Measurements from ENCODE around the gene POM121. TPM values are rescaled to one million over a fixed set of nuclear protein-coding genes. Genes with fewer than 3 reads are reported as not detected.
"Not testable (repeated sequence)": the region's sequence is repeated elsewhere in the genome, so short reads cannot be mapped to it uniquely, and the experiment has no call there.

The POM121 gene
- 6.3 TPM for total RNA-seq
- polyA plus RNA-seq (ENCODE audit: insufficient read depth in 1 of 8, insufficient read length in 8 of 8, low replicate concordance in 1 of 8) = 10 to 100 TPM; 25.5 to 38.8 (median 31.8) TPM
- long read RNA-seq, donor 1 = 0 reads
- long read RNA-seq, donor 2 = 0 reads
- long read RNA-seq, donor 3, partial matches to known transcripts = 0 of 2 reads
- long read RNA-seq, donor 3, other reads (novel, unspliced or antisense) = 0 of 2 reads
- long read RNA-seq, donor 4, partial matches to known transcripts = 5 of 5 reads
- long read RNA-seq, donor 4, other reads (novel, unspliced or antisense) = 0 of 5 reads
- long read RNA-seq, donor 5, full-length matches to known transcripts = 2 of 11 reads
- long read RNA-seq, donor 5, partial matches to known transcripts = 9 of 11 reads
- long read RNA-seq, donor 5, other reads (novel, unspliced or antisense) = 0 of 11 reads
- long read RNA-seq, donor 6, partial matches to known transcripts = 10 of 10 reads
- long read RNA-seq, donor 6, other reads (novel, unspliced or antisense) = 0 of 10 reads
- long read RNA-seq, donor 7, partial matches to known transcripts = 5 of 5 reads
- long read RNA-seq, donor 7, other reads (novel, unspliced or antisense) = 0 of 5 reads
- long read RNA-seq, donor 8, partial matches to known transcripts = 14 of 14 reads
- long read RNA-seq, donor 8, other reads (novel, unspliced or antisense) = 0 of 14 reads
- long read RNA-seq, donor 9, partial matches to known transcripts = 6 of 6 reads
- long read RNA-seq, donor 9, other reads (novel, unspliced or antisense) = 0 of 6 reads
- long read RNA-seq, donor 10, partial matches to known transcripts = 8 of 8 reads
- long read RNA-seq, donor 10, other reads (novel, unspliced or antisense) = 0 of 8 reads
- long read RNA-seq, donor 11 = 0 reads

DNA sequence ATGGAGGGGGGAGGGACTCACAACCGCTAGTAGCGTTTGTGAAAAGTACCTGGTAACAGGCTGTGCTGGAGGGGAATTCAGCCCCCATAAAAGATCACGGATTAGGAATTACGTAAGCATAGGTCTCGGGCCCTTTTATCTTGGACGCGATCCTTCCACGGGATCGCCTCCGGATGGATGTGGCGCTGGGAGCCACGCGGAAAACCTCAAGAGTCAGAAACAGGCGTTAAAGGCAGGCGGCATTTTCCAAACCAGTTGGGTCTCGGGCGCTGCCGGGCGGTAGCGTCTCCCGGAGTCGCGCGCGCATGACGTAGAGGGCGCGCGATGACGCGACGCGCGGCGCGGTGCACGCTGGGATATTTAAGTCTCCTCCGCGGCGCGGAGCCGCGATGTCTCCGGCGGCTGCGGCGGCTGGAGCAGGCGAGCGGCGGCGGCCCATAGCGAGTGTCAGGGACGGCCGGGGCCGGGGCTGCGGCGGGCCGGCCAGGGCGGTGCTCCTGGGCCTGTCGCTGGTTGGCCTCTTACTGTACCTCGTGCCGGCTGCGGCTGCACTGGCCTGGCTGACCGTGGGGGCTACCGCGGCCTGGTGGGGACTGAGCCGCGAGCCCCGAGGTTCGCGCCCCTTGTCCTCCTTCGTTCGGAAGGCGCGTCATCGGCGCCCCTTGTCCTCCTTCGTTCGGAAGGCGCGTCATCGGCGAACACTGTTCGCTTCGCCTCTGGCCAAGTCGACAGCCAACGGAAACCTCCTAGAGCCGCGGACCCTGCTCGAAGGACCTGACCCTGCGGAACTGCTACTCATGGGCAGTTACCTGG lies at the start of gene POM121:
POM121 (plus strand) TSS at position 363 of the 813 bp plus-strand sequence; CDS start at position 390, 27 bp downstream.
- peak; percentile 94 for DNase-seq
- Histone ChIP-seq H3K27ac (ENCODE audit: low read length) (peak within 1 kb of the TSS; percentile 97), H3K36me3 (ENCODE audit: control insufficient read depth, insufficient read depth, low read length) (peaks cover 28% of the 10 kb centered on the region), H3K9me3 (replicated peaks; ENCODE audit: control insufficient read depth, low read depth, low read length) (no peaks in the 10 kb centered on the region), H3K27me3 (ENCODE audit: control insufficient read depth, insufficient read depth, low read length) (no peaks in the 10 kb centered on the region), H3K4me1 (ENCODE audit: control insufficient read depth, insufficient read depth, low read length) (peaks cover 10% of the 10 kb centered on the region), H3K4me3 (ENCODE audit: low read length) (peak within 1 kb of the TSS; percentile 96)
- whole genome bisulfite sequencing (ENCODE audit: insufficient coverage) = under 1% methylated on average over 89 of the region's 91 CpGs

DNA sequence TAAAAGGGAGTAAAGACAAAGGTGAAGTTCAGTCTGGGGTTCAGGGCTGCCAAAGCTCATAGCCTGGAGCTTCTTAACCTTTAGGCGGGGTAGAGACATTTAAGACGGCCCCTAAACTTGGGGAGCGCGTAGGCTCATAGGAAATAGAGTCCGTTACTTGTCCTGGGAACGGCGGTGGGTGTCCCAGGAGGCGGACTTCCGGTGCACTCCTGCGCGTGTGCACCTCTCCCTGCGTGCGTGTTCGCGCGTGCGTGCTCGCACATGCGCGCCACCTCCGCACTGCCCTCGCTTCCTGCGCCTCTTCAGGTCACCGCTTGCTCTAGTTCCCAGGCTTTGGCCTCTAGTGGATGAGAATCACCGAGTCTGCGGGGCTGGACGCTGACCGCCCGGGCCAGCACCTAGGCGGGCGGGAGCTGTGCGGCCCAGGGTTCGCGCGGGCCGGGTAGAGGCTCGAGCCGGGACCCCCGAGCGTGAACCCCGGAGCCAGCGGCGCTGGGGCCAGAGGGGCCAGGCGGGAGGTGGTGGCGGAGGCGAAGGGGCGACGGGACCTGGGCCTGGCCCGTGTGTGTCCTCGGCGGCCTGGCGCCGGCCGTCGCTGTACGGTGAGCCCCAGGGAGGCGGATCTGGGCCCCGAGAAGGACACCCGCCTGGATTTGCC lies 45.7 kb upstream of the POM121 start:
- H3K36me3 ChIP-seq (ENCODE audit: control insufficient read depth, insufficient read depth, low read length); H3K4me1 ChIP-seq (ENCODE audit: control insufficient read depth, insufficient read depth, low read length); H3K9me3 ChIP-seq (replicated peaks; ENCODE audit: control insufficient read depth, low read depth, low read length); H3K27me3 ChIP-seq (ENCODE audit: control insufficient read depth, insufficient read depth, low read length): not testable (repeated sequence)
- Histone ChIP-seq H3K4me3 (ENCODE audit: low read length) (peak overlapping the region; percentile 70), H3K27ac (ENCODE audit: low read length) (peak overlapping the region; percentile 89)
- peak; percentile 93 for DNase-seq
- WGBS (ENCODE audit: insufficient coverage) = 0% methylated on average over 32 of the region's 59 CpGs

DNA sequence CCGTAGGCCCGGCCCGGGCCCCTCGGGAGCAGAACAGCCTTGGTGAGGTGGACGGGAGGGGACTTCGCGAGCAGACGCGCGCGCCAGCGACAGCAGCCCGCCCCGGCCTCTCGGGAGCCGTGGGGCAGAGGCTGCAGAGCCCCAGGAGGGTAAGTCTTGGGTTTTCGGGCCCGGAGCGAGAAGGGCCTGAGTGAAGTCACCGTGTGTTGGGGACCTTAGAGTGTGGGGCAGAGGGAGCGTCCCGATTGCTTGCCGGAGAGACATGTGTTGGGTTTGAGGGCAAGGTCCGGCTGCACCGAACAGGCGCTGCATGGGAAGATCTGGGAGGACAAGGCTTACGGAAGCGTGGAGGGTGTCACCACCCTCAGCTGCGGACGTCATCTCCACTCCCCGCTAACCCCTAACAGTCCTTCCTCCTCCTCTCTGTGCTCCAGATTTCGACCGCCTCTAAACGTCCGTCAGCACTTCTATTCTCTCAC lies 45.1 kb upstream of the POM121 start:
- Histone ChIP-seq H3K27ac (ENCODE audit: low read length) (peak overlapping the region; percentile 89), H3K4me3 (ENCODE audit: low read length) (peak overlapping the region; percentile 70)
- peak; percentile 78 for DNase-seq
- H3K9me3 ChIP-seq (replicated peaks; ENCODE audit: control insufficient read depth, low read depth, low read length); H3K36me3 ChIP-seq (ENCODE audit: control insufficient read depth, insufficient read depth, low read length); H3K27me3 ChIP-seq (ENCODE audit: control insufficient read depth, insufficient read depth, low read length); H3K4me1 ChIP-seq (ENCODE audit: control insufficient read depth, insufficient read depth, low read length): not testable (repeated sequence)
- WGBS (ENCODE audit: insufficient coverage) = 0% methylated on average over 11 of the region's 35 CpGs

DNA sequence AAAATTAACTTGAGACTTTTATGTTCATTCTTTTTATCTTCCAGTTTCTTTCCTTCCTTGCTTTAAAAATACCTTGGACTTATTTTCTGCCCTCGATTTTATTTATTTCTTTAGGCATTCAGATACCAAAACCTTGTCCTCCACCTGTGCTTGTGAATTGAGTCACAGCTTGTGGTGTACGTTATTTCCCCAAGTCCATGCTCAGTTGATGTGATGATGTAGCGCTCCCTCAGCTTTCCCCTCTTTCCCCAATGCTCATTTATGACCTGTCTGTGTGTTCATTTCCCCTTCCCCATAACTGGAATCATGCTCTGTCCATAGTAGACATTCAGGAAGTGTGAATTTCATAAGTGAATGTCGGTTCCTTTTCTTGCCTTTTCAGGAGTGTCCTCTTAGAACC lies 33.1 kb upstream of the POM121 start:
- DNase-seq; H3K27me3 ChIP-seq (ENCODE audit: control insufficient read depth, insufficient read depth, low read length); H3K27ac ChIP-seq (ENCODE audit: low read length); H3K4me1 ChIP-seq (ENCODE audit: control insufficient read depth, insufficient read depth, low read length); H3K4me3 ChIP-seq (ENCODE audit: low read length); H3K9me3 ChIP-seq (replicated peaks; ENCODE audit: control insufficient read depth, low read depth, low read length): not testable (repeated sequence)
- no CpG with 5 or more reads among the region's 4 CpGs for WGBS (ENCODE audit: insufficient coverage)
- H3K36me3 ChIP-seq (ENCODE audit: control insufficient read depth, insufficient read depth, low read length) = peaks cover 23% of the 10 kb centered on the region

DNA sequence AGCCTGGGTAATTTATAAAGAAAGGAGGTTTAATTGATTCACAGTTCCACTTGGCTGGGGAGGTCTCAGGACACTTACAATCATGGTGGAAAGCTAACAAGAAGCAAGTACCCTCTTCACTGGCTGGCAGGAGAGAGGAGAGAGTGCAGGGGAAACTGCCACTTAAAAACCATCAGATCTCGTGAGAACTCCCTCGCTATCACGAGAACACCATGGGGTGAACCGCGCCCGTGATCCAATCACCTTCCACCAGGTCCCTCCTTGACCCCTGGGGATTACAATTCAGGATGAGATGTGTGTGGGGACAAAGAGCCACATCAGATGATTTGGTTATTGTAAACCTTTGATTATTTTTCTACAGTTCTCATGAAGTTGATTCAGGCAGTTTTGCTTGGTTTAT lies 20.2 kb upstream of the POM121 start:
- not testable (repeated sequence) for H3K4me3 ChIP-seq (ENCODE audit: low read length); H3K27me3 ChIP-seq (ENCODE audit: control insufficient read depth, insufficient read depth, low read length); DNase-seq; H3K27ac ChIP-seq (ENCODE audit: low read length); H3K9me3 ChIP-seq (replicated peaks; ENCODE audit: control insufficient read depth, low read depth, low read length); H3K4me1 ChIP-seq (ENCODE audit: control insufficient read depth, insufficient read depth, low read length)
- WGBS (ENCODE audit: insufficient coverage) = no CpG with 5 or more reads among the region's 6 CpGs
- peaks cover 21% of the 10 kb centered on the region for H3K36me3 ChIP-seq (ENCODE audit: control insufficient read depth, insufficient read depth, low read length)

DNA sequence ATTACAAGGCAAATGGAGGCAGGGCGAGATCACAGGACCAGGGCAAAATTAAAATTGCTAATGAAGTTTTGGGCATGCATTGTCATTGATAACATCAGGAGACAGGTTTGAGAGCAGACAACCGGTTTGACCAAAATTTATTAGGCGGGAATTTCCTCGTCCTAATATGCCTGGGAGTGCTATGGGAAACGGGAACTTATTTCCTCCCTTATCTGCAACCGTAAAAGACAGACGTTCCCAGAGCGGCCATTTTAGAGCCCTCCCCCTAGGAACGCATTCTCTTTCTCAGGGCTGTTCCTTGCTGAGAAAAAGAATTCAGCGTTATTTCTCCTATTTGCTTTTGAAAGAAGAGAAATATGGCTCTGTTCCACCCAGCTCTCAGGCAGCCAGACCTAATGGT lies 16.5 kb upstream of the POM121 start:
- 100% methylated on average over 3 of the region's 10 CpGs for WGBS (ENCODE audit: insufficient coverage)
- not testable (repeated sequence) for DNase-seq; H3K9me3 ChIP-seq (replicated peaks; ENCODE audit: control insufficient read depth, low read depth, low read length); H3K27me3 ChIP-seq (ENCODE audit: control insufficient read depth, insufficient read depth, low read length); H3K4me1 ChIP-seq (ENCODE audit: control insufficient read depth, insufficient read depth, low read length); H3K4me3 ChIP-seq (ENCODE audit: low read length); H3K27ac ChIP-seq (ENCODE audit: low read length)
- peaks cover 16% of the 10 kb centered on the region for H3K36me3 ChIP-seq (ENCODE audit: control insufficient read depth, insufficient read depth, low read length)

DNA sequence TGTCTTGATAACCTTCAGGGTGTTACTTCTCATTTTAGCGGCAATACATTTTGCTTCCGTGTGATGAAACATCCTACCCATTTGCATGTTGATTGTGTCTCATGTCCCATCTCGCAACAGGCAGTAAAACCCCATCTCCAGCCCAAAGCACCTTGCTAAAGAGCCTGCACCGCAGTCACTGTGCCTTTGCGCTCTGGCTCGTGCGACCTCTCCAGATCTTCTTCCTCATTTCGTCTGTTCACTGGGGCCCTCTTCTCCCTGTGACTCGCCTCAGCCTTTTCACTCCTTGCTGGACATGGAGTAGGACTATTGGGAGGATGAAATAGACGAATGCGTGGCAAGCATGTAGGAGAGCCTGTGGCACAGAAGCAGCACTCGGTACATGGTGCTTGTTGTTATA lies 13.5 kb upstream of the POM121 start:
- H3K36me3 ChIP-seq (ENCODE audit: control insufficient read depth, insufficient read depth, low read length) = peaks cover 19% of the 10 kb centered on the region
- not testable (repeated sequence) for H3K9me3 ChIP-seq (replicated peaks; ENCODE audit: control insufficient read depth, low read depth, low read length); H3K27ac ChIP-seq (ENCODE audit: low read length); H3K27me3 ChIP-seq (ENCODE audit: control insufficient read depth, insufficient read depth, low read length); H3K4me1 ChIP-seq (ENCODE audit: control insufficient read depth, insufficient read depth, low read length); H3K4me3 ChIP-seq (ENCODE audit: low read length); DNase-seq
- no CpG with 5 or more reads among the region's 12 CpGs for WGBS (ENCODE audit: insufficient coverage)

DNA sequence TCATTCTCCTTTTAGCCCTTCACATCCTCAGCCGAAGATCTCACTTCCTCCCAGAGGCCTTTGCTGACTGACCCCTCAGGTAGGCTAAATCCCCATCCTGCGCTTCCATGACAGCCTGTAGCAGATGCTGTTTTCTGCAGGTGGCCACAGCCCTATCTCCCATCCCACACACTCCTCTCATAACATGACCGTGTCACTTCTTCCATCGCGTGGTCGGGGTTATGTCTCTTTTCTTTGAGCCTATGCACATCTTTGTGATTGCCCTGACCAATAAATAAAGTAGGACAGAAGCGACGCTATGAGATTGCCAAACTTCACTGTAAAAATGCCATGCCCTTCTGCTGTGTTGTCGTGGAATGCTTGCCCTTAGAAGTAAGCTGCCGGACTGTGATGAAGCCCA lies 11.1 kb upstream of the POM121 start:
- not testable (repeated sequence) for H3K4me1 ChIP-seq (ENCODE audit: control insufficient read depth, insufficient read depth, low read length); H3K27ac ChIP-seq (ENCODE audit: low read length); H3K4me3 ChIP-seq (ENCODE audit: low read length); DNase-seq; H3K27me3 ChIP-seq (ENCODE audit: control insufficient read depth, insufficient read depth, low read length); H3K9me3 ChIP-seq (replicated peaks; ENCODE audit: control insufficient read depth, low read depth, low read length)
- H3K36me3 ChIP-seq (ENCODE audit: control insufficient read depth, insufficient read depth, low read length) = peaks cover 27% of the 10 kb centered on the region
- WGBS (ENCODE audit: insufficient coverage) = 85% methylated on average over 10 of the region's 10 CpGs

DNA sequence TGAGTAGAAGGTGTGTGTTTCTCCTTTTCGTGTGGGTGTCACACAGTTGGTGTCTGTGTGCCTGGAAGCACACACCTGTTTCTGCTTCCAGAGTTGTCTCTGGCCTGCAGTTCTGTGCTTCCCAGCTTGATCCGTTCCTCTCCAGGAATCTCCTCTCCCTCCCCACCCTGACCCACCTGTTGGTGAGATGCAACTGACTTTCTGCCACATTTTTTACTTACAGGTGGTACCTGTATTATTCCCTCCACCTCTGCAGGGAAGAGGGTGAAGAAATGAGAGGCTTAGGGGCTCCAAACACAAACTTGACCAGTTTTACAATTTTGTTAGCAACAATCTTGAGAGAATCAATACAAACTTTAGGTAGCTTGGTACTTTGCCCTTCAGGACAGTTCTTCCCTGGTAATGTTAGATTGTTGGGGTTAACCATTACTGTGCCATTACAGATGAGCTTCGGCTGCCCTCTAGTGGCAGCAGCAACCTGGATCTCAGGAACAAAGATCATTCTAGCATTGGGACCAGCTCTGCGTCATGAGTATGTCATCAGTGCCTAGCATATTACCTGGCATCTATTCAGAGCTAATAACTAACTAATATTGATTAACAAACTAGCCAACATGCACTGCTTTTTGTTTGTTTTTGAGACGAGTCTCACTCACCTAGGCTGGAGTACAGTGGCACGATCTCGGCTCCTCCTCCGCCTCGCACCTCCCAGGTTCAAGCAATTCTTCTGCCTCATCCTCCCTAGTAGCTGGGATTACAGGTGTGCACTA lies 10.0 kb upstream of the POM121 start:
- 20% methylated on average over 1 of the region's 9 CpGs for WGBS (ENCODE audit: insufficient coverage)
- H3K4me3 ChIP-seq (ENCODE audit: low read length); H3K27me3 ChIP-seq (ENCODE audit: control insufficient read depth, insufficient read depth, low read length); H3K27ac ChIP-seq (ENCODE audit: low read length); H3K4me1 ChIP-seq (ENCODE audit: control insufficient read depth, insufficient read depth, low read length); H3K9me3 ChIP-seq (replicated peaks; ENCODE audit: control insufficient read depth, low read depth, low read length): not testable (repeated sequence)
- H3K36me3 ChIP-seq (ENCODE audit: control insufficient read depth, insufficient read depth, low read length) = peaks cover 27% of the 10 kb centered on the region
- peak; percentile 31 for DNase-seq
